H9 (cell line): Measurements from ENCODE around the gene BTLA. TPM values are rescaled to one million over a fixed set of nuclear protein-coding genes. Genes with fewer than 3 reads are reported as not detected.

Experiments
- DNase-seq: peaks from one replicate; pipeline ENCODE4 v3.0.0-alpha.2; 2017
- H2AFZ ChIP-seq: one replicate; pipeline ENCODE4 v1.6.1; 2013; ENCODE audit warnings: mild to moderate bottlenecking, low read length, control low read depth, moderate library complexity
- H2AK5ac ChIP-seq: 2 replicates; pipeline ENCODE4 v1.6.1; 2013; ENCODE audit warnings: low read length, control low read depth, mixed read lengths; ENCODE audit not compliant: insufficient read length
- H2BK120ac ChIP-seq: one replicate; pipeline ENCODE4 v1.6.1; 2013; ENCODE audit warnings: low read depth, mild to moderate bottlenecking, low read length, control low read depth, inconsistent platforms; ENCODE audit not compliant: poor library complexity, severe bottlenecking
- H2BK12ac ChIP-seq: 2 replicates; pipeline ENCODE4 v1.6.1; 2013; ENCODE audit warnings: low read length, control low read depth, mixed read lengths, low read depth; ENCODE audit not compliant: insufficient read length
- H2BK15ac ChIP-seq: 2 replicates; pipeline ENCODE4 v1.6.1; 2013; ENCODE audit warnings: low read depth, low read length, control low read depth
- H2BK20ac ChIP-seq: one replicate; pipeline ENCODE4 v1.6.1; 2013; ENCODE audit warnings: low read depth, mild to moderate bottlenecking, low read length, control low read depth, inconsistent platforms; ENCODE audit not compliant: poor library complexity, severe bottlenecking
- H2BK5ac ChIP-seq: 2 replicates; pipeline ENCODE4 v1.6.1; 2013; ENCODE audit warnings: low read length, control low read depth, mixed read lengths; ENCODE audit not compliant: insufficient read length
- H3K14ac ChIP-seq: 2 replicates; pipeline ENCODE4 v1.6.1; 2013; ENCODE audit warnings: low read length, control low read depth; ENCODE audit not compliant: insufficient read depth
- H3K18ac ChIP-seq: 2 replicates; pipeline ENCODE4 v1.6.1; 2013; ENCODE audit warnings: low read depth, mild to moderate bottlenecking, mixed read lengths, low read length, control low read depth; ENCODE audit not compliant: insufficient read length
- H3K23ac ChIP-seq: 2 replicates; pipeline ENCODE4 v1.6.1; 2013; ENCODE audit warnings: low read length, control low read depth, mixed read lengths, low read depth; ENCODE audit not compliant: insufficient read length
- H3K23me2 ChIP-seq: 2 replicates; pipeline ENCODE4 v1.6.1; 2013; ENCODE audit warnings: low read depth, mild to moderate bottlenecking, mixed read lengths, low read length, control low read depth; ENCODE audit not compliant: insufficient read length, poor library complexity, severe bottlenecking
- H3K27ac ChIP-seq: 2 replicates; pipeline ENCODE4 v1.5.1; 2013; ENCODE audit warnings: low read length, control low read depth, mixed read lengths, low read depth; ENCODE audit not compliant: insufficient read length
- H3K27me3 ChIP-seq: 2 replicates; pipeline ENCODE4 v1.6.1; 2013; ENCODE audit warnings: low read length, control low read depth, inconsistent platforms; ENCODE audit not compliant: insufficient read depth
- H3K4ac ChIP-seq: 2 replicates; pipeline ENCODE4 v1.6.1; 2013; ENCODE audit warnings: low read depth, mild to moderate bottlenecking, control low read depth, inconsistent platforms, low read length, moderate library complexity
- H3K4me1 ChIP-seq: 2 replicates; pipeline ENCODE4 v1.6.1; 2013; ENCODE audit warnings: low read length, control low read depth, inconsistent platforms; ENCODE audit not compliant: insufficient read depth
- H3K4me2 ChIP-seq: 2 replicates; pipeline ENCODE4 v1.6.1; 2013; ENCODE audit warnings: low read length, control low read depth, mixed read lengths; ENCODE audit not compliant: insufficient read length, insufficient read depth
- H3K56ac ChIP-seq: 2 replicates; pipeline ENCODE4 v1.6.1; 2013; ENCODE audit warnings: low read depth, mild to moderate bottlenecking, mixed read lengths, low read length, control low read depth; ENCODE audit not compliant: insufficient read length
- H3K79me1 ChIP-seq: 2 replicates; pipeline ENCODE4 v1.6.1; 2013; ENCODE audit warnings: low read depth, mild to moderate bottlenecking, moderate library complexity, low read length, control low read depth, inconsistent platforms; ENCODE audit not compliant: insufficient read depth, poor library complexity, severe bottlenecking
- H3K79me2 ChIP-seq: 2 replicates; pipeline ENCODE4 v1.6.1; 2013; ENCODE audit warnings: low read length, control low read depth, inconsistent platforms; ENCODE audit not compliant: insufficient read depth
- H3K9ac ChIP-seq: 2 replicates; pipeline ENCODE4 v1.6.1; 2013; ENCODE audit warnings: low read length, control low read depth, mixed read lengths; ENCODE audit not compliant: insufficient read length; ENCODE audit errors: extremely low read depth
- H3K9me3 ChIP-seq: one replicate; pipeline ENCODE4 v1.6.1; 2013; ENCODE audit warnings: low read depth, low read length, inconsistent platforms; ENCODE audit not compliant: control insufficient read depth
- H3T11ph ChIP-seq: one replicate; pipeline ENCODE4 v1.6.1; 2013; ENCODE audit warnings: mild to moderate bottlenecking, low read length, control low read depth, inconsistent platforms
- H4K20me1 ChIP-seq: one replicate; pipeline ENCODE4 v1.6.1; 2013; ENCODE audit not compliant: control insufficient read depth, insufficient read length, insufficient read depth
- H4K5ac ChIP-seq: 2 replicates; pipeline ENCODE4 v1.6.1; 2013; ENCODE audit warnings: low read depth, mild to moderate bottlenecking, mixed read lengths, low read length, control low read depth; ENCODE audit not compliant: insufficient read length
- H4K8ac ChIP-seq: replicated peaks from 2 replicates; pipeline ENCODE4 v1.6.1; 2013; ENCODE audit warnings: low read length, control low read depth, mixed read lengths, low read depth; ENCODE audit not compliant: insufficient read length
- H4K91ac ChIP-seq: 2 replicates; pipeline ENCODE4 v1.6.1; 2013; ENCODE audit warnings: low read depth, mild to moderate bottlenecking, moderate library complexity, mixed read lengths, low read length, control low read depth; ENCODE audit not compliant: insufficient read length
- H3K27ac Mint-ChIP-seq, 3 experiments: 2 replicates in 2 of 3; 3 replicates in 1 of 3; pipeline ENCODE4 v1.8.0; 2020 to 2021; ENCODE audit warnings: mixed read lengths in 3 of 3, mild to moderate bottlenecking in 1 of 3, moderate library complexity in 1 of 3
- H3K27me3 Mint-ChIP-seq: 2 replicates; pipeline ENCODE4 v1.8.0; 2021; ENCODE audit warnings: low read depth, mild to moderate bottlenecking, moderate library complexity, mixed read lengths
- H3K36me3 Mint-ChIP-seq, 3 experiments: 2 replicates in 2 of 3; 3 replicates in 1 of 3; pipeline ENCODE4 v1.8.0; 2020 to 2021; ENCODE audit warnings: low read depth in 3 of 3, mixed read lengths in 3 of 3; ENCODE audit not compliant: insufficient read depth in 1 of 3
- H3K4me1 Mint-ChIP-seq, 2 experiments: 2 replicates each; pipeline ENCODE4 v1.8.0; 2020; ENCODE audit warnings: mixed read lengths in 2 of 2
- H3K4me3 Mint-ChIP-seq, 2 experiments: 2 replicates in 1 of 2; 3 replicates in 1 of 2; pipeline ENCODE4 v1.8.0; 2020 to 2021; ENCODE audit warnings: mild to moderate bottlenecking in 2 of 2, mixed read lengths in 2 of 2, moderate library complexity in 1 of 2
- H3K9me3 Mint-ChIP-seq, 2 experiments: 2 replicates in 1 of 2; 3 replicates in 1 of 2; pipeline ENCODE4 v1.8.0; 2020; ENCODE audit warnings: mild to moderate bottlenecking in 2 of 2, mixed read lengths in 2 of 2, moderate library complexity in 1 of 2
- CTCF ChIP-seq: fragments of 200-600 bp; sonication (generic); conservative IDR thresholded peaks from 3 replicates; pipeline ENCODE4 v1.8.0; 2021; ENCODE audit warnings: antibody characterized with exemption, mild to moderate bottlenecking
- WGBS: extraction: QIAGEN DNeasy Blood & Tissue Kit; methylation state at CpG from one replicate; pipeline ENCODE4 v1.1.7; 2013; ENCODE audit warnings: missing lambda C conversion rate, low lambda C conversion rate, mixed read lengths; ENCODE audit not compliant: insufficient read length; ENCODE audit errors: extremely low coverage; 5-methylcytosine and 5-hydroxymethylcytosine counted together
- total RNA-seq: library from RNA; stranded (reverse); gene quantifications from 2 replicates; pipeline ENCODE4 v1.2.1, GENCODE V29; 2021

Gene BTLA
- total RNA-seq, 1 experiment from 2014 or later: not detected

DNA sequence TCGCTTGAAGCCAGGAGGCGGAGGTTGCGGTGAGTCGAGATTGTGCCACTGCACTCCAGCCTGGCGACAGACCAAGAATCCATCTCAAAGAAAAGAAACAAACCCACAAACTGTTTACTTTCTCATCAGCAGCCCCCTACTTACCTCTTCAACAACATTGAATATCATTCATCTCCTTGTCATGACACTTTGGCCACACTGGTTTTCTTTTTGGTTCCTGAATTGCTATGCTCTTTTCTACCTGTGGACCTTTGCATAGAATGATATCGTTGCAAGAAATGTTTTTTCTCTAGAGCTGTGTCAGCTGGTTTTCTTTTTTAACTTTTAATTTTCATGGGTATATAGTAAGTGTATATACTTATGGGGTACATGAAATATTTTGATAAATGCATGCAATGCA lies 83.9 kb downstream of the BTLA start:
- peaks cover 22 to 39% of the 10 kb centered on the region in 2 experiments for H3K4me1 Mint-ChIP-seq

More for the DNA sequence above, 83.9 kb downstream of the BTLA start:
- no peaks in the 10 kb centered on the region for H3K9me3 ChIP-seq
- H4K91ac ChIP-seq: no peak overlapping the region
- no peak overlapping the region for H3K14ac ChIP-seq
- no peak overlapping the region for H4K8ac ChIP-seq
- H2BK5ac ChIP-seq: no peak overlapping the region
- H4K5ac ChIP-seq: no peak overlapping the region
- H3K4me1 ChIP-seq: peaks cover 2% of the 10 kb centered on the region; the same call in 1 of the 2 replicates
- TF ChIP-seq CTCF: no peak
- no peak overlapping the region for H3K56ac ChIP-seq
- no peaks in the 10 kb centered on the region for H3K27me3 ChIP-seq
- H2AK5ac ChIP-seq: no peak overlapping the region
- H3K23ac ChIP-seq: no peak overlapping the region
- H2BK120ac ChIP-seq: no peak overlapping the region
- H3K27ac Mint-ChIP-seq: no peak overlapping the region
- DNase-seq: no peak
- H3K23me2 ChIP-seq: no peaks in the 10 kb centered on the region
- no peak overlapping the region for H3K4ac ChIP-seq
- H4K20me1 ChIP-seq: no peaks in the 10 kb centered on the region
- H3K9ac ChIP-seq: no peak overlapping the region
- peaks cover 0 to 14% of the 10 kb centered on the region in 2 experiments; a peak in 2 of 5 replicates for H3K9me3 Mint-ChIP-seq
- H3K36me3 Mint-ChIP-seq: peaks cover 5 to 52% (median 32%) of the 10 kb centered on the region in 3 experiments; a peak in 6 of 7 replicates
- H3K79me2 ChIP-seq: no peaks in the 10 kb centered on the region
- no peak overlapping the region for H2AFZ ChIP-seq
- no peak overlapping the region for H3K27ac ChIP-seq
- no CpG with 5 or more reads among the region's 6 CpGs for WGBS
- H3T11ph ChIP-seq: no peak overlapping the region
- H2BK20ac ChIP-seq: no peak overlapping the region
- no peak overlapping the region for H3K4me2 ChIP-seq
- H3K18ac ChIP-seq: no peak overlapping the region
- H3K79me1 ChIP-seq: no peaks in the 10 kb centered on the region
- no peak overlapping the region for H2BK12ac ChIP-seq
- H2BK15ac ChIP-seq: no peak overlapping the region
- H3K4me3 Mint-ChIP-seq: no peak overlapping the region
- H3K27me3 Mint-ChIP-seq: peaks cover 3% of the 10 kb centered on the region

Other genes with a start within 250 kb of the BTLA start
- gene SLC9C1, start 205.3 kb downstream of the BTLA start, total RNA-seq: 0.15 and 0.50 TPM in 2 replicates
- 51.6 and 56.0 TPM in 2 replicates for gene CD200, start 166.3 kb downstream of the BTLA start, total RNA-seq
- gene ATG3, start 62.5 kb upstream of the BTLA start, total RNA-seq: 59.3 and 60.7 TPM in 2 replicates
- gene SLC35A5, start 62.6 kb upstream of the BTLA start, total RNA-seq: 40.0 and 44.9 TPM in 2 replicates
- gene CCDC80, start 141.7 kb upstream of the BTLA start, total RNA-seq: 4.6 and 5.4 TPM in 2 replicates